ENCODE measurements around the gene MUSK. TPM values are rescaled to one million over a fixed set of nuclear protein-coding genes. Genes with fewer than 3 reads are reported as not detected.
"Not testable (repeated sequence)": the region's sequence is repeated elsewhere in the genome, so short reads cannot be mapped to it uniquely, and the experiment has no call there.

The MUSK gene
- total and polyA plus RNA-seq, 2 of the 4 experiments (the other 2 are of a cell fraction): 0.07 to 0.18 TPM

DNA sequence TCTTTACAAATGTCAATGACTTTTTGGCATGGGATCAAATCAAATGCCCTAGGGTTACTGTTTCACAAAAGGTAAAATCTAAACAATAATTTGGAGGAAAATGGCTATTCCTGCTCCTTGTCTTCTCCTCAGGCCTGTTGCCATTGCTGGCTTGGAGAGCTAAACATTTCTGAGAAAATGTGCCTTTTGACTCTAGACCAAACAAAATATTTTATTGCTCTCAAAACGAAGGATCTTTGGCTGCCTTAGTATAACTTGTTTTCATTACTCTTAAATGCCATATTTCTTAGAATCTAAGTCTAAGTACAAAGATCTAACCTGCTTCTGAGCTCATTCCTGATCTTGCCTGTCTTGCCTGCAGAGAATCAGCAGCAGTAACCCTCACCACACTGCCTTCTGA is 116.6 kb downstream of the MUSK start:
- no CpG with 5 or more reads among the region's 1 CpG for WGBS, 2 experiments (ENCODE audit: extremely low coverage in 2 of 2, insufficient read length in 1 of 2)

DNA sequence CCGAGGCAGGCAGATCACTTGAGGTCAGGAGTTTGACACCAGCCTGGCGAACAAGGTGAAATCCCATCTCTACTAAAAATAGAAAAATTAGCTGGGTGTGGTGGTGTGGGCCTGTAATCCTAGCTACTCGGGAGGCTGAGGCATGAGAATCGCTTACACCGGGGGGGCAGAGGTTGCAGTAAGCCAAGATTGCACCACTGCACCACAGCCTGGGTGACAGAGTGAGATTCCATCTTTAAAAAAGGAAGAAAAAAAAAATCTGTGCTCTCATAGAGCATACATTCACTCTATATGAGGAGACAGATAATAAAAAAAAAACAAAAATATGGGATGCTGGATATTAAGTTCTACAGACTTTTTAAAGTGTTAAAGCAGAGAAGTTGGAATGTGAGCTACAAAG is 119.8 kb downstream of the MUSK start:
- H3K4me2 ChIP-seq (ENCODE audit: low read depth, low read length); H3K9me3 ChIP-seq (ENCODE audit: control insufficient read depth, insufficient read depth, low read length); H3K4me3 ChIP-seq (ENCODE audit: insufficient read depth, low read depth, low read length); H3K18ac ChIP-seq (ENCODE audit: low read depth, low read length); H3K36me3 ChIP-seq (ENCODE audit: control insufficient read depth, insufficient read depth, low read length); H2BK120ac ChIP-seq (ENCODE audit: low read depth, low read length); H3K79me1 ChIP-seq (ENCODE audit: low read depth in 1 of 2, low read length in 2 of 2); H4K91ac ChIP-seq (ENCODE audit: insufficient read depth, low read depth, low read length); H4K20me1 ChIP-seq (ENCODE audit: insufficient read depth, low read length); H4K8ac ChIP-seq (ENCODE audit: low read depth in 2 of 2, low read length in 2 of 2); H3K27ac ChIP-seq (ENCODE audit: insufficient read depth, low read length); H2AK5ac ChIP-seq (ENCODE audit: low read depth, low read length); in situ Hi-C loops (cut with MboI; ENCODE audit: low sequenced_read_pairs); BruUV-seq (replicated peaks); H2BK15ac ChIP-seq (ENCODE audit: low read depth, low read length); H4K5ac ChIP-seq (ENCODE audit: low read depth, low read length); DNase-seq; H3K23ac ChIP-seq (ENCODE audit: low read depth, low read length); H3K56ac ChIP-seq (ENCODE audit: extremely low read depth, insufficient read depth, low read length); H2AK9ac ChIP-seq (replicated peaks; ENCODE audit: low read depth, low read length, poor library complexity); H3K27me3 ChIP-seq (ENCODE audit: control insufficient read depth, insufficient read depth, low read length); H3K9ac ChIP-seq (ENCODE audit: low read depth, low read length); intact Hi-C loops (cut with micrococcal nuclease); ATAC-seq (ENCODE audit: low read depth); H3K4me1 ChIP-seq (ENCODE audit: control insufficient read depth, insufficient read depth, low read length); H3K4ac ChIP-seq (ENCODE audit: low read depth, low read length); H3K14ac ChIP-seq (replicated peaks; ENCODE audit: low read depth, low read length); H3K9me1 ChIP-seq (ENCODE audit: insufficient read depth, low read length); dilution Hi-C loops (cut with HindIII; ENCODE audit: low sequenced_read_pairs, unreplicated experiment); H2BK20ac ChIP-seq (ENCODE audit: low read depth, low read length); H2AFZ ChIP-seq (replicated peaks; ENCODE audit: low read length, poor library complexity); H2BK5ac ChIP-seq (ENCODE audit: low read depth, low read length, poor library complexity, severe bottlenecking): not testable (repeated sequence)
- WGBS, 2 experiments (ENCODE audit: extremely low coverage in 2 of 2, insufficient read length in 1 of 2): no CpG with 5 or more reads among the region's 5 CpGs
- ChIA-PET CTCF (interaction anchor here (0.6 kb wide), 1 partner anchor 111 kb away, joined by 7 read pairs; no protein-coding TSS in a partner anchor), POLR2A (ENCODE audit: unreplicated experiment) (interaction anchor here (0.6 kb wide), 1 partner anchor 500 kb away, joined by 3 read pairs; no protein-coding TSS in a partner anchor)

More for the DNA sequence above, 116.6 kb downstream of the MUSK start:
- BruUV-seq (replicated peaks): no TSS peak
- Histone ChIP-seq H3K9me3 (ENCODE audit: control insufficient read depth, insufficient read depth, low read length) (no peaks in the 10 kb centered on the region; the same call in 1 of the 2 replicates), H2AK5ac (ENCODE audit: low read depth, low read length) (peak overlapping the region; percentile 22), H4K8ac (ENCODE audit: low read depth in 2 of 2, low read length in 2 of 2) (peak overlapping the region in 1 of 2 experiments; percentile 74; a peak in 3 of 4 replicates), H2BK20ac (ENCODE audit: low read depth, low read length) (peak overlapping the region; percentile 46; the same call in 1 of the 2 replicates), H3K14ac (replicated peaks; ENCODE audit: low read depth, low read length) (0 out of 2 replicates have a peak overlapping the region, but pooled peaks have one; percentile 13), H4K91ac (ENCODE audit: insufficient read depth, low read depth, low read length) (0 out of 2 replicates have a peak overlapping the region, but pooled peaks have one; percentile 23), H3K4me3 (ENCODE audit: insufficient read depth, low read depth, low read length) (no peak overlapping the region), H2AFZ (replicated peaks; ENCODE audit: low read length, poor library complexity) (no peak overlapping the region), H3K36me3 (ENCODE audit: control insufficient read depth, insufficient read depth, low read length) (no peaks in the 10 kb centered on the region), H3K18ac (ENCODE audit: low read depth, low read length) (peak overlapping the region; percentile 95), H2AK9ac (replicated peaks; ENCODE audit: low read depth, low read length, poor library complexity) (no peak overlapping the region), H3K27me3 (ENCODE audit: control insufficient read depth, insufficient read depth, low read length) (no peaks in the 10 kb centered on the region), H3K4me1 (ENCODE audit: control insufficient read depth, insufficient read depth, low read length) (peaks cover 2% of the 10 kb centered on the region; the same call in 1 of the 2 replicates), H3K79me1 (ENCODE audit: low read depth in 1 of 2, low read length in 2 of 2) (no peaks in the 10 kb centered on the region; a peak in 1 of 4 replicates), H4K20me1 (ENCODE audit: insufficient read depth, low read length) (no peaks in the 10 kb centered on the region), H2BK5ac (ENCODE audit: low read depth, low read length, poor library complexity, severe bottlenecking) (no peak overlapping the region), H2BK15ac (ENCODE audit: low read depth, low read length) (no peak overlapping the region), H3K4ac (ENCODE audit: low read depth, low read length) (peak overlapping the region; percentile 59), H3K9me1 (ENCODE audit: insufficient read depth, low read length) (no peaks in the 10 kb centered on the region), H3K4me2 (ENCODE audit: low read depth, low read length) (no peak overlapping the region; the same call in 1 of the 2 replicates), H2BK120ac (ENCODE audit: low read depth, low read length) (peak overlapping the region; percentile 21; the same call in 1 of the 2 replicates), H3K27ac (ENCODE audit: insufficient read depth, low read length) (peak overlapping the region; percentile 39; the same call in 1 of the 2 replicates), H3K9ac (ENCODE audit: low read depth, low read length) (no peak overlapping the region), H4K5ac (ENCODE audit: low read depth, low read length) (peak overlapping the region; percentile 93), H3K56ac (ENCODE audit: extremely low read depth, insufficient read depth, low read length) (no peak overlapping the region), H3K23ac (ENCODE audit: low read depth, low read length) (no peak overlapping the region)
- in situ Hi-C loops (cut with MboI; ENCODE audit: low sequenced_read_pairs): no loop called here
- TF ChIP-seq POLR2A (IDR thresholded peaks at IDR 0.05; ENCODE audit: low read depth, low read length) (no peak), NFE2L2 (IDR thresholded peaks at IDR 0.05; ENCODE audit: low read depth, low read length) (no peak), MAFK (IDR thresholded peaks at IDR 0.05; ENCODE audit: low read depth, low read length) (no peak), CHD1 (IDR thresholded peaks at IDR 0.05; ENCODE audit: low read depth, low read length) (no peak), RCOR1 (IDR thresholded peaks at IDR 0.05; ENCODE audit: insufficient replicate concordance, low read length) (no peak), RFX5 (IDR thresholded peaks at IDR 0.05; ENCODE audit: low read depth, low read length) (no peak), FOS (IDR thresholded peaks at IDR 0.05; ENCODE audit: low read depth, low read length) (no peak), RAD21 (IDR thresholded peaks at IDR 0.05; ENCODE audit: low read length) (no peak)
- TF ChIP-seq, protein P1, sequence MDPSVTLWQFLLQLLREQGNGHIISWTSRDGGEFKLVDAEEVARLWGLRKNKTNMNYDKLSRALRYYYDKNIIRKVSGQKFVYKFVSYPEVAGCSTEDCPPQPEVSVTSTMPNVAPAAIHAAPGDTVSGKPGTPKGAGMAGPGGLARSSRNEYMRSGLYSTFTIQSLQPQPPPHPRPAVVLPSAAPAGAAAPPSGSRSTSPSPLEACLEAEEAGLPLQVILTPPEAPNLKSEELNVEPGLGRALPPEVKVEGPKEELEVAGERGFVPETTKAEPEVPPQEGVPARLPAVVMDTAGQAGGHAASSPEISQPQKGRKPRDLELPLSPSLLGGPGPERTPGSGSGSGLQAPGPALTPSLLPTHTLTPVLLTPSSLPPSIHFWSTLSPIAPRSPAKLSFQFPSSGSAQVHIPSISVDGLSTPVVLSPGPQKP (IDR thresholded peaks at IDR 0.05; ENCODE audit: borderline replicate concordance, low read depth, low read length): no peak
- intact Hi-C loops (cut with micrococcal nuclease): no loop called here
- DNase-seq (no peak), ATAC-seq (ENCODE audit: low read depth) (peak; percentile 27; the same call in 1 of the 2 replicates)
- CTCF ChIA-PET: interaction anchor here (0.8 kb wide), 1 partner anchor 38 kb away, joined by 6 read pairs; no protein-coding TSS in a partner anchor
- dilution Hi-C loops (cut with HindIII; ENCODE audit: low sequenced_read_pairs, unreplicated experiment): no loop called here
- POLR2A ChIA-PET (ENCODE audit: unreplicated experiment): no interaction called here

All from IMR-90 (cell line).